Heart left ventricle (tissue), 13 donors: Measurements from ENCODE around the gene UBALD1.
"Not testable (repeated sequence)": the region's sequence is repeated elsewhere in the genome, so short reads cannot be mapped to it uniquely, and the experiment has no call there.

ENCODE experiments used
- CTCF ChIP-seq, 12 donors: fragments of 200-600 bp; sonication (generic) in 4 of 12; IDR thresholded peaks; one replicate each; pipeline versions ENCODE4 v1.5.0 to v1.8.0; 2018 to 2022; ENCODE audit warnings: antibody characterized with exemption in 12 of 12, mild to moderate bottlenecking in 5 of 12
- POLR2A ChIP-seq, 2 donors: fragments of 450-650 bp; IDR thresholded peaks; one replicate each; pipeline ENCODE4 v1.6.1; 2017; ENCODE audit warnings: antibody characterized with exemption in 2 of 2, mild to moderate bottlenecking in 2 of 2, moderate library complexity in 2 of 2
- donor health status: ischemic (EF 13 %, LVEDD 7.1; RV severe dilation, severe dysfunction).
- donor health status: DM: no; HTN: yes; CAD: no.
- donor health status: DM: no; HTN: no; CAD: no.
- donor health status: ischemic (EF 25% LVEDD 6.9; RV normal size, moderate dysfunction).
- donor health status: ischemic (EF 25% LVEDD 5.7; RV mildly dilated, moderate dysfunction).
- donor health status: ischemic (EF 35%, LVEDD 5.7; RV mildly dilated, moderate dysfunction).
- donor health status: nonischemic (EF 11% LVEDD 7.7; RV severe dilation, severe dysfunction).
- donor health status: DM: yes; HTN: yes; CAD: no.
- donor health status: PGD.
- donor health status: ischemic (EF 29% LVEDD 5.4; RV normal size, mild dysfunction).
- donor health status: nonischemic (EF 23%, LVEDD 6.1; RV moderate dilation, normal function).

DNA sequence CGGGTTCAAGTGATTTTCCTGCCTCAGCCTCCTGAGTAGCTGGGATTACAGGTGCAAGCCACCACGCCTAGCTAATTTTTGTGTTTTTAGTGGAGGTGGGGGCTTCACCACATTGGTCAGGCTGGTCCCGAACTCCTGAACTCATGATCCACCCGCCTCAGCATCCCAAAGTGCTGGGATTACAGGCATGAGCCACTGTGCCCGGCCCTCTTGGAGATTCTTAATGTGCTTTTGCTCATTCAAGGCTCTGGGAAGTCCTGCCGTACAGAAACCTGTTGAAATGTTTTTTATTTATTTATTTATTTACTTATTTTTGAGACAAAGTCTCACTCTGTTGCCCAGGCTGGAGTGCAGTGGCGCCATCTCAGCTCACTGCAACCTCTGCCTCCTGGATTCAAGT, 40.8 kb downstream of the UBALD1 start:
- not testable (repeated sequence) for TF ChIP-seq CTCF, POLR2A (IDR thresholded peaks at IDR 0.05)
